ENCODE results near the gene KRTAP20-1. TPM values are rescaled to one million over a fixed set of nuclear protein-coding genes. Genes with fewer than 3 reads are reported as not detected.
A peak's percentile ranks its signal among the peaks of the same experiment; 100 is the strongest.

The KRTAP20-1 gene, protein sequence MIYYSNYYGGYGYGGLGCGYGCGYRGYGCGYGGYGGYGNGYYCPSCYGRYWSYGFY
- not detected in 2 replicates for total RNA-seq (2014; rRNA removed; shearing (Covaris generic))

DNA sequence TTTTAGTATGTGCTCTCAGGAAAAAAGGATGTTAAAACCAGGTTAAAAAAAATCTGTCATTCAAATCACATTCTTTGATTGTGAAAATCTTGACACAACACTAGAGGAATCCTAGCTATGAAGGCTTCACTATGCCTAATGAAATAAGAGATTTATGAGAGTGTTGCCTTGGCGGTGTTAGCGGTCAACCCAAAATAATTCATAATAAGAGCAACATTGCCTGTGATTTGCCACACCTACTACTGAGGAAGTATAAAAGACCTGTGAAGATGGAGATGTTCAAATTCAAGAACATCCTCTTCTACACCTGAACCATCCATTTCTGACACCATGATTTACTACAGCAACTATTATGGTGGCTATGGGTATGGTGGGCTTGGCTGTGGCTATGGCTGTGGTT, at the start of gene KRTAP20-1:
KRTAP20-1 (plus strand) TSS at position 301 of the 400 bp plus-strand sequence; CDS start at position 331, 30 bp downstream.
- DNase-seq (ENCODE audit: low read depth): no peak

DNA sequence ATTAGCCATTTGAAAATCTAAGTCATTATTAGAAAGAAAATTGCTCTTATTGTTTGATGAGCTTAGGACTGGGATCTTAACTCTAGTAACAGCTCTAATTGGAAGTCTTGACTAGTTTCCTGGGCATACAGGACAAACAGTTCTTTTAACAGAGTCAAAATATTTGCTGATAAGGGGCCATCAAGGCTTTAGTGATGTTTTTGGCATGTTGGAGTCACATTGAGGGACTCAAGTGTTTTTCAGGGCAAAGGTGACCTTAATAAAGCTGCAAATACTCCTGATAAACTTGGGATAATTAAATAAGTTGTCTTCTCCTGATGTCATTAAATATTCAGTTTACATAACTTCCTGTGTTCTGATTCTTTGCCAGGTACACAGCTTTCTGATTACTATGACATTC, 48.6 kb upstream of the KRTAP20-1 start:
- no peak for DNase-seq (ENCODE audit: low read depth)

DNA sequence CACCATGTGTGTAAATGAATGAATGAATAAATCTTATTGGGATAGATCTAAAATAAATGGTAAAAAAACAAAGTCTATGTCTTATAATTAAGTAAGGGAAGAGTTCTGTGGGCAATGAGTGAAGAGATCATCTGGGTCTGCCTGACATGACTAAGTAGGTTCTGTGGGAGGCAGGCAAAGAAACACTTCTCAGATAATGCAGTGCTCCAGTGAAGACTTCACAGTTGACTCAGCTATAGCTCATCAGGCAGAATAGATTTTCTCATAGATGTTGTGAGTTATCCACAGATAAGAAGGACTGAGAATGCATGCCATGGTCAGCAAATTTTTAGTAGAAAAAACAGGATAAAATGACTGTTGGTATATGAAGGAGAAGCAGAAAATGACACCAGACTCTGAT, 38.5 kb upstream of the KRTAP20-1 start:
- peak; percentile 63 for DNase-seq (ENCODE audit: low read depth)

DNA sequence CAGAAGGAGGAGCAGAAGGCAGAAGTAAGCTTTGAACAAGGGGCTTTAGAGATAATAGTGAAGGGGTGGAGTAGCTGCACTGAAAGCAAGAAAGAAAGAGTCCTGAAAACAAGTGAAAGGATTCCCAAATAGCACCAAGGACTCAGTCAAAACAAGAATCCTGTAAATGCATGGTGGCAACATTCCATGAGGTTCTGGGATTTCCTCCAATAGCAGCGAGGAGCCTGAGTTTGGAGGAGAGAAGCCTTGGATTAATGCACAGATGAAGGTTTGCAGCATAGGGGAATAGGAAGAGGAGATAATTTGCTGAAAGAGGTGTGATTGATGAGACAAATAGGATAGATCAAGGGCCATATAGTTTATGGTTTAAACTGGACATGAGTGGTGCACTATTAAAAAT, 36.9 kb upstream of the KRTAP20-1 start:
- DNase-seq (ENCODE audit: low read depth): no peak

DNA sequence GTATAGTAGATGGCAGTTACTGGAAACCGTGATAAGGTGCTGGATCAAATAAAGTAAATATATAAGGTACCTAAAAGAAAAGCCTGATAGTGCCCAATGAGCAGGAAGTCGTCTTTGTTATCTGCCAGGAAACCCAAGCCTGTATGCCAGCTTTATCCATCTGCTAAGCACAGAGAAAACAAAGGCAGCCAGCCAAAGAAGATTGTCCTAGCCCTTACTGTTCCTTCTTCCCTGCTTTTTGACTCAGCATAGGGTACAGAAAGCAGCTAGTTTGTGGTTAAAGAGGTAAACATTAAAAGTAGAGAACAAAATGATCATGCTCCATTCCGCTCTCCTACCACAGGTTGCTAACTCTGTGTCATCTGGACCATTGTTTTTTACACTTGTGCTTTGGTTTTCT, 36.1 kb upstream of the KRTAP20-1 start:
- peak; percentile 8 for DNase-seq (ENCODE audit: low read depth)

DNA sequence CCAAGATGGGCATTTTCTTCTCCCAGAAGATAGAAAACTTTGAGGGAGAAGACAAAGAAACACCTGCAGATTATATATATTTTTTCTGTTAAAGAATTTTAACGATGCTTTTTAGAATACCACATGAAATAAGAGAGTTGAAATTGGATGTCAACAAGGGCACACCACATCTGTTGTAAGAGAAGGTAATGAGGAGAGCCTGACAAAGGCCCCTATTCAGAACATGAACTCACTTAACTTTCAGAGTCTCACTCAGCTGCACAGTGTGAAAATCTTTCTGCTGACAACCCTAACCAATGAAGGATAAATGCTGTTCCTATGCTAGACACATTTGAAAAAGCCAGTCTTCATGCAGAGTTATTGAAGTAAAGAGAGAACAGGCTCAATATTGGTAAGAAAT, 33.4 kb upstream of the KRTAP20-1 start:
- DNase-seq (ENCODE audit: low read depth): no peak

DNA sequence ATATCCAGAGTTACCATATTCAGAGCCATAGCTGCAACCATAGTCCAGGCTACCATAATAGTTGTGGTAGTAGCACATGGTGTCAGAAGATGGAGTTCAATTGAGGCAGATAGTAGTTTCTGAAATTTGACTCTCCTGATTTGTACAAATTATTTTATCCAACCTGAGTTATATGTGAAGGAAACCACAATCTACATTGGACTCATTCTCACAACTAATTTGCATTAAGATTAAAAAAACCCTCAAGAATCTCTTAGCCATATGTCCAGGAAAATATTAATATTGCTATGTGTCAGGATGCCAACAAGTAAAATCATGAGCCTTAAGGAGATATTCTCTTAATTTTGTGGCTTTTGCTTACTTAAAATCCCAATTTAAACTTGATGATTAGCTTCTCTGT, 25.9 kb upstream of the KRTAP20-1 start, which contains the start of gene KRTAP22-2:
KRTAP22-2 (minus strand) TSS at position 101 of the 400 bp plus-strand sequence.
- DNase-seq (ENCODE audit: low read depth): no peak

DNA sequence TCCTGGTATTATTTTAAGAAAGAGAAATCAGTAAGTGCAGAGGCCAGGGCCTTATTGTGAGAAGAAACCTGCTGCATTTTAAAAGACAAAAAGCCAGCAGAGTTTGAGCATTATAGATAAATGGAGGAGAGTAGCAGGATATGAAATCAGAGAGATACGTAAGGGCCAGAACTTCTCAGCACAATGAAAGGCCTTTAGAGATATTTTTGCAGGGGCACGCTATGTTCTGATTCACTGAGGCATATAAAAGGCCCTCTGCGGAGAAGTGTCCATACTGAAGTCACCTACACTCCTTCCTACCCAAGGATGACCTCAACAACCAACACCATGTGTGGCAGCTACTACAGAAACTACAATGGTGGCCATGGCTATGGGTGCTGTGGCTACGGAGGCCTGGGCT, 24.1 kb upstream of the KRTAP20-1 start, which contains the start of gene KRTAP6-3:
KRTAP6-3 (plus strand) TSS at position 301 of the 400 bp plus-strand sequence; CDS start at position 307, 6 bp downstream.
- DNase-seq (ENCODE audit: low read depth): no peak

DNA sequence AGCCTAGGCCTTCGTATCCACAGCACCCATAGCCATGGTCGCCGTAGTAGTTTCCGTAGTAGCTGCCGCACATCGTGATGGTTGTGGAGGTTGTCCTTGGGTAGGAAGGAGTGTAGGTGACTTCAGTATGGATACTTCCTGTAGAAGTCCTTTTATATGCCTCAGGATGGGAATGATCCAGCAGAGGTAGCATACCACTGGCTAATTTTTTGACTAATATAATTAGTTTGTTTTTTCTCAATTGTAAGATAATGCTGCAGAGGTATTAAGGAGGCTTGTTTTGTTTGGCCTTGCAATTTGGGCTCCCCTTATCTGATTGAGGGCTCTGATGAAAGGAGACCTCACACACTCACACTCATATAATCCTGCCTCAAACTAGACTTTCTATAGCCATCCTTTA, 17.4 kb upstream of the KRTAP20-1 start, which contains the start of gene KRTAP6-2:
KRTAP6-2 (minus strand) TSS at position 101 of the 400 bp plus-strand sequence; CDS start at position 73, 28 bp downstream.
- DNase-seq (ENCODE audit: low read depth): no peak

DNA sequence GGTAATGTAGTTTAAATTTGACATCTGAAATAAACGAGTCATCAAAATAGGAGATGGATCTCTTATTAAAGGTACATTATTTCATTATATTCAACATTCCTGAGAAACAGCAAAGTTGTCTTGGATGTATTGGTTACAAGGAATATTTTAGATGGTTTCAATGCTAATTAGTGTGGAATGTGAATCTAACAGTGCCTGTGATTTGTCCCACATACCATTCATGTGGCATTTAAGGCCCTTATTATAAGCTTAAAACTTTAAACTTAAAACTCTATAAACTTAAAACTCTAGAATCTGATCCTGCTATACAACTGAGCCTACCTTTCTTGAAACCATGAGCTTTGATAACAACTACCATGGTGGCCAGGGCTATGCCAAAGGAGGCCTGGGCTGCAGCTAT, 15.4 kb upstream of the KRTAP20-1 start, which contains the start of gene KRTAP22-1:
KRTAP22-1 (plus strand) TSS at position 301 of the 400 bp plus-strand sequence.
- no peak for DNase-seq (ENCODE audit: low read depth)

DNA sequence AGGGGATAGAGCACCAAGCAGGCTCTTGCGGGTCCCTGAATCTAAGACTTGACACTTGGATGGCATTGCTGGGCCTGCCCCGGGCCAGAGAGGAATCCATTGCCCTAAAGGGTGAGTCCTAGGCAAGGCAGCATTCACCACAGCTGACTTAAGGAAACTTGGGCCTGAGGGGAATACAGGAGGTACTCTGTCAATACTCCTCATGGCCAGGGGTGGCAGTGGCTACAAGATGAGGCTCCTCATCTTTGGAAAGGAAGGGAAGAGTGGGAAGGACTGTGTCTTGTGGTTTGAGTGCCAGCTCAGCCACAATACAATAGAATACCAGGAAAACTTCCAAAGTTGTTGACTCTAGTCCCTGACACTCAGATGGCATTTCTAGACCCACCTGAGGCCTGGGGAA, 10.3 kb upstream of the KRTAP20-1 start:
- DNase-seq (ENCODE audit: low read depth): no peak

DNA sequence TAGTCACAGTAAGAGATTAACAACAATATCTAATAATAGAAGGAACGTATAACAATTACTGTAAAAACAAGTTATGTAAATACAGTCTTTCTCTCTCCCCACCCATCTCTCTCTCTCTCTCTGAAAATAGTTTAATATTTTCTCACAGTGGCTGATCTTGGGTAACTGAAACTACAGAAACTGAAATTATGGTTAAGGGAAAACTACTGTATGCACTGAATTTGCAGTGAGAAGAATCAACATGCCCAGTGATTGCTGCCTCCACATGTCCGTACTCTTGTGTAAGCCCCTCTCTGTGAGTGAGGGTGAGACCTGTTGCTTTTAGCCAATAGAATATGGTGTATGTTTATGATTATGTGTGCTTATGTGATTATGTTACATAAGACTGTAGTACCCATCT, 4.1 kb upstream of the KRTAP20-1 start:
- no peak for DNase-seq (ENCODE audit: low read depth)

DNA sequence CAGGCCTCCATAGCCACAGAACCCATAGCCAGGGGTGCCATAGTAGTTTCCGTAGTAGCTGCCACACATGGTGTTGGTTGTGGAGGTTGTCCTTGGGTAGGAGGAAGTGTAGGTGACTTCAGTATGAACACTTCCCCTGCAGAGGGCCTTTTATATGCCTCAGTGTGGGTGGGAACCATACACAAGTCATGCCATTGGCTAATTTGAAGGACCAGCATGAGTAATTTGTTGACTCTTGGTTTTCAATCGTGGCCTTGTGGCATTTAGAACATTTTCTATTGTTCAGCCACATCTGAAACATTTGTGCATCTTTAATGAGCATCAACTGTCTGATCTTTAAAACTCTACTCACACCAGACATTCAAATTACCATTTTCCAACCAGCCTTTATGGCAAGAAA, 2.4 kb upstream of the KRTAP20-1 start, which contains the start of gene KRTAP6-1:
KRTAP6-1 (minus strand) TSS at position 95 of the 400 bp plus-strand sequence; CDS start at position 69, 26 bp downstream.
- DNase-seq (ENCODE audit: low read depth): no peak

DNA sequence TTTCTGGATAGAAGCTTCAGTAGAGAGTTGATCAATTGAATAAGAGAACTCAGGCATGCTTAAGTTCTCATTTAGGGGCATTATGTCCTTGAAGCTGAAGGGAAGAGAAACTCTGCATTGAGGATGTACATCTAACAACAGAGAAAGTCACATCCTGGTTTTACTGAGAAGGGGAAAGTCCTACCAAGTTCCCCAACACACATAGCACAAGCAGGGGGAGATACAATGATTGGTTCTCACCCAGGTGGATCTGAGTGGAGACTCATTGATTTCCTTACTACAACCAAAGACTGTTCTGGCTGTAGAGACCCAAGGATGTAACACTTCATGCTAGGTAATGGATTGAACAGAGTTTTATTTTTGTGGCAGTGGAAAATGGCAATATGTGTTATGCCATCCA, 1.0 kb upstream of the KRTAP20-1 start:
- no peak for DNase-seq (ENCODE audit: low read depth)

DNA sequence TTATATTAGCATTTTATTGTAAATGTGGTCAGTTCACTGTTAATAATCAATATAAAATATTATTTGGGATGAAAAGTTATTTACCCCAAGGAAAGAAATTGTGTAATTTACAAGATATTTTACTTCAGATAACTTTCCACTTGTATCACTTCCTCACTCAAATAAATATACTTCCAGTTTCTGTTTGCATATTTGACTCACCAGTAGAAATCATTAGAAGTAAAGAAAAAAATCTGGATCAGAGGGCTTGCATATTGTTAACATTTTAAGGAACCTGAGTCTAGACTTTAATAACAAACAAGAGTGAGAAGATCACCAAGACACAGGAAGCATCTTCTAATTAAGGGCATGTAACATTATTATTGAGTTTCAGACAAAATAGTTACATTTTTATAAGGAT, 3.9 kb downstream of the KRTAP20-1 start:
- DNase-seq (ENCODE audit: low read depth): no peak

DNA sequence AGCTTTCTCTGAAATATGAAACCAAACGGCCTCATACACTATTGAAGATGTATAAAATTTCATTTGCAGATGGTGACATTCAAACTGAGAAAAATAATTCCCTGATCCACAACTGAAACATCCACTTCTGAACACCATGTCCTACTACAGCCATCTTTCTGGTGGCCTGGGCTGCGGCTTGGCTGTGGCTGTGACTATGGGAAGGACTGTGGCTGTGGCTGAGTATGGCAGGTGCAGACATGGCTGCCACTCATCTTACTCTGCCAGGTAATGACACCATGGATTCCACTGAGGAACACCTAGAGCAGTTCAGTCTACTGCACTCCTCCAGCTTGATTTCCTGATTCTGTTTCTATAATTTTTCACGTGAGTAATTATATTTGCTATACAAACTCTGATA, 4.3 kb downstream of the KRTAP20-1 start, which contains the start of gene KRTAP20-4:
KRTAP20-4 (plus strand) TSS at position 106 of the 400 bp plus-strand sequence.
- DNase-seq (ENCODE audit: low read depth): no peak

DNA sequence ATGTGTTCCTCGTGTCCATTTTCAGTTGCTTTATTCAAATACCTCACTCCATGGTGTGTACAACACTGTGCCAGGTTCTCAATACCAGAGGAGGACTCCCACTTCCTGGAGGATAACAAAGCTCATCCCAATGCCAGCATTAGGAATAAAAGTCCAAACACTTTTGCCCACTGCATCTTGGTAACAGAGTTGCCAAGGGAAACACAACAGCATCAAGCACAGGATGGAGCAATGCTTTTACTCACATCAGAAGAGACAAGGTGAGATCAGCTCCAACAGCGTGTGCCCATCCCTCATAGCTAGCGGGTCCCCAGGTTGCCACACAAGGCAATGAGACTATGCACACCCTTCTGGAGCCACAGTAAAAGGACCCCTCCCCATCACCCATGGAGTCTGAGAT, 7.1 kb downstream of the KRTAP20-1 start:
- DNase-seq (ENCODE audit: low read depth): no peak

DNA sequence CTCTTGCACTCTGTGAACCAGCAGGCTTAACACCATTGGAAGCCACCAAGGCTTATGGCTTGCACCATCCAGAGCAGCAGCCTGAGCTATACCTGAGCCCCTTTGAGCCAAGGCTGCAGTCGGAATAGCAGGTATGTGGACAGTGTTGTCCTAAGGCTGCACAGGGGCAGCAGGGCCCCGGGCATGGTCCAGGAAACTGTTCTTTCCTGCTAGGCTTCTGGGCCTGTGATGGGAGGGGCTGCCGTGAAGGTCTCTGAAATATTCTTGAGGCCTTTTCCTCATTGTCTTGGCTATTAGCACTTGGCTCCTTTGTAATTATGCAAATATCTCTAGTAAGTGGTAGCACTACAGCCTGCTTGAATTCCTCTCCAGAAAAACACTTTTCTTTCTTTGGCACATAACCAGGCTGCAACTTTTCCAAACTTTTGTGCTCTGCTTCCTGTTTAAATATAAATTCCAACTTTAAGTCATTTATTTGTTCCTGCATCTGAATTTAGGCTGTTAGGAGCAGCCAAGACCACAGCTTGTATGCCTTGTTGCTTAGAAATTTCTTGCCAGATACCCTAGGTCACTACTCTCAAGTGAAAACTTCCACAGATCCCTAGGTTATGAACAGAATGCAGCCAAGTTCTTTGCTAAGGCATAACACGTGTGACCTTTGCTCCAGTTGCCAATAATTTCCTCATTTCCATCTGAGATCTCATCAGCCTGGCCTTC, 9.4 kb downstream of the KRTAP20-1 start:
- DNase-seq (ENCODE audit: low read depth): no peak

DNA sequence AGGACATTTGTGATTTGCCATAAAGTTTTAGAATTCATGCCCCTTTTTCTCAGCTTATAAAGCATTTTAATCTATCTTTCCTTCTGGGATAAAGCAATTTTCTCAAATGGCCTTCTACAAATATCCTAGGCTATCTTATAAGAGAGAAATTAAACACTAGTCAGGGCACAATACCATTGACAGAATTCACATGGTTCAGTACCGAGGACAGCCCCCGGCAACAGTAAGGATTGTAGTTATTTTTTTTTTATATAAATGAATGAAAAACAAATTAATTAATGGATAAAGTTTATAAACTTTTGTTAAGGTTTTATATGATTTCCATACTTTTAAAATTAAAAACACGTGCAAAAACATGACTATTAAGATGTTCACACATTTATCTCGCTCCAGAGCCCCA, 11.9 kb downstream of the KRTAP20-1 start:
- no peak for DNase-seq (ENCODE audit: low read depth)

DNA sequence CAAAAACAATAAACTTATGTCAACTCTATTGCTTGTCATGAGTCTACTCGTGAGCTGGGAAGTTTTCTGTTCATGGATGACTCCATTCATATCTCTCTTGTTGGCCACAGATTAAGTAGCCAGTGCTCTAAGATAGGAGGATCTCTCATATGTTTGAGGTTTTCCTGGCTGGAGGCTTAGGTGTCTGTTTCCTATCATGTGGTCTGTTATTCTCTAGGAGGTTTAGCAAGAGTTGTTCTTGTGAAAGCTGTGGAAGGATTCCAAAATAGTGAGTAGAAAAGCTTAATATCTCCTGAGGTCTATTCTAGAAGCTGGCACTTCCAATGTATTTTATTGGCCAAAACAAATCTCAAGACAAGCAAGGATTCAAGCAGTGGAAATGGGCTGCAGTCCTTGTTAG, 13.0 kb downstream of the KRTAP20-1 start:
- DNase-seq (ENCODE audit: low read depth): no peak

DNA sequence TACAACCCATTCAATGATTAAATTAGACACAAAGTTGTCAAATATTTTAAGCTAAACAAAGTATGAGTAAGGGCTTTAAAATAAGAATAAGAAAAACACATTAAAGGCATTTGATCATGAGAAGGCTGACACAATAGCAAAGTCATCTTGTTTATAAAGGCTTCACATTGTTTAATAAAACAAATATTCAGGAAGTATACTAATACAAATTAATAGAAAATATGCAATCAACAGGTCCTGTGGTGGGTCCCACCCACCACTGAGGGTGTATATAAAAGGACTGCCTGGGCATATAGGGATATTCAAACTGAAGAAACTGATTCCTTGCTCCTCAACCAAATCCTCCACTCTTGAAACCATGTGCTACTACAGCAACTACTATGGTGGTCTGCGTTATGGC, 18.7 kb downstream of the KRTAP20-1 start, which contains the start of gene KRTAP20-2:
KRTAP20-2 (plus strand) TSS at position 301 of the 400 bp plus-strand sequence; CDS start at position 359, 58 bp downstream.
- no peak for DNase-seq (ENCODE audit: low read depth)

DNA sequence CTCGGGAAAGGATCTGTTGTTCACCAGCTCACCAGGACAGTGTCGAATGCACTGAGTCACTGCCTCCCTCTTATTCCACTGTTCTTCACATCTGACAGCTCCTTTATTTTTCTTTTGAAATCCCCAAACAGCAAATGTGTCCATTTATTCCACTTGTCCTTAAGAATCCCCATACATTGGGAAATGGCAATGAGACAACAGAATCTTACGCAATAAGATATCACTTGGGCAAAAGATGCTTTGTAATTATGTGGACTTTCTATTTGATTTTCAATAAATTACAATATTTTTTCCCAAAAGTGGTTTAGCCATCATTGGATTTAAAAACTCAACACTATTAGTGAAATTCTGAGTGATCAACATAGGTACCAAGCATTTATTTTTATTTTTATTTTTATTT, 22.5 kb downstream of the KRTAP20-1 start:
- DNase-seq (ENCODE audit: low read depth): no peak

DNA sequence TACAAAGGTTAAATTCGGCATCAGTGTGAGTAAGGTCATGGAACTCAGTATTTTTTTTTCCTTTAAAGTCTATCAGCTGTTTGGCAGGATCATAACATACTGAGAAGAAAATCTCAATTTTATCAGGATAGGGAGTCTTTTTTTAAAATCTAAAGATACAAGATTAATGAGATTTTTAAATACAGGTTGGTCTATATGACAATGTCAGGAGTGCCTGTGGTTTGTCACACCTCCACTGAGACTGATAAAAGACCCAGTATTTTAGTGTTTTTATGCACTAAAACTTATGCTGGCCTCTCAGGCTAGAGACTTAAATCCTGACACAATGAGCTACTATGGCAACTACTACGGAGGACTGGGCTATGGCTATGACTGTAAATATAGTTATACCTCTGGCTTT, 26.3 kb downstream of the KRTAP20-1 start, which contains the start of gene KRTAP20-3:
KRTAP20-3 (plus strand) TSS at position 301 of the 400 bp plus-strand sequence.
- DNase-seq (ENCODE audit: low read depth): no peak

Data from Daoy (cell line).